Lower leg skin (tissue), 3 donors: Measurements from ENCODE around the gene CLDN34.

Source experiments
- POLR2A ChIP-seq, 2 donors: fragments of 450-650 bp; IDR thresholded peaks; one replicate each; pipeline ENCODE4 v1.6.1; 2016 to 2017; ENCODE audit warnings: antibody characterized with exemption in 2 of 2, mild to moderate bottlenecking in 1 of 2, moderate library complexity in 1 of 2
- TF ChIP-seq, protein P1 (sequence below), 3 donors: fragments of 450-650 bp; IDR thresholded peaks; one replicate each; pipeline ENCODE4 v1.5.1; 2016; ENCODE audit warnings: antibody characterized with exemption in 3 of 3, mild to moderate bottlenecking in 3 of 3, moderate library complexity in 2 of 3

DNA sequence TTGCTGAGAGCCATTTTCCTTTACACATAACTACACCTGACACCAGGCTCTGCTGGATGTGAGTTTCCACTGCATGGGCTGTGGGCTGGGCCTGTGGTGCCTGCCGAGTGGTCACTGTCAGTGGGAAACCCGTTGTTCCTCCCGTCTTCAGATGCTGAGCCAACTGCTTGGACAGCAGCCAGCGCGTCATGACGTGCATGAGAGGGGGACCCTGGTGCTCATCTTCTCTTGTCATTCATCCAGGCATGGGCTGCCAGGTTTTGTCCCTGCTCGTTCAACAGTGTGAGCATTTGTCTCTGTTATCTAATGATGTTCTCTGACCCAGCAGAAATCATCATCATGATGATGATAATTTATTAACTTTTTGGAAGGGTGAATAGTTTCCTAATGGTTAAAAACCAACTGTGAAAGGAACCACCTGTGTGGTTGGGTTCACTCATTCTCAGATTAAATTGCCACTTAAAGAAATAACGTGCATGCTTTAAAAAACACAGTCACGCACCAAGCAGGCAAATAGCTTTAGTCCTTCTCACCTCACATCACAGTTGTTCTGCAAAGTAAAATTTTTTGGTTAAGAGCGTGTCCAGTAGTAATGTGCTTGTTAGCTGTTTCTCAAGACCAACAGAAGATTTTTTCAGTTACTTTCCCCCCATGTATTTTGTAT is 19.9 kb upstream of the CLDN34 start:
- TF ChIP-seq, protein P1, sequence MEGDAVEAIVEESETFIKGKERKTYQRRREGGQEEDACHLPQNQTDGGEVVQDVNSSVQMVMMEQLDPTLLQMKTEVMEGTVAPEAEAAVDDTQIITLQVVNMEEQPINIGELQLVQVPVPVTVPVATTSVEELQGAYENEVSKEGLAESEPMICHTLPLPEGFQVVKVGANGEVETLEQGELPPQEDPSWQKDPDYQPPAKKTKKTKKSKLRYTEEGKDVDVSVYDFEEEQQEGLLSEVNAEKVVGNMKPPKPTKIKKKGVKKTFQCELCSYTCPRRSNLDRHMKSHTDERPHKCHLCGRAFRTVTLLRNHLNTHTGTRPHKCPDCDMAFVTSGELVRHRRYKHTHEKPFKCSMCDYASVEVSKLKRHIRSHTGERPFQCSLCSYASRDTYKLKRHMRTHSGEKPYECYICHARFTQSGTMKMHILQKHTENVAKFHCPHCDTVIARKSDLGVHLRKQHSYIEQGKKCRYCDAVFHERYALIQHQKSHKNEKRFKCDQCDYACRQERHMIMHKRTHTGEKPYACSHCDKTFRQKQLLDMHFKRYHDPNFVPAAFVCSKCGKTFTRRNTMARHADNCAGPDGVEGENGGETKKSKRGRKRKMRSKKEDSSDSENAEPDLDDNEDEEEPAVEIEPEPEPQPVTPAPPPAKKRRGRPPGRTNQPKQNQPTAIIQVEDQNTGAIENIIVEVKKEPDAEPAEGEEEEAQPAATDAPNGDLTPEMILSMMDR (IDR thresholded peaks at IDR 0.05): no peak
- no peak for TF ChIP-seq POLR2A (IDR thresholded peaks at IDR 0.05)
